Measurements from ENCODE around the gene PNPT1. TPM values are rescaled to one million over a fixed set of nuclear protein-coding genes. Genes with fewer than 3 reads are reported as not detected.

Gene PNPT1
- total and polyA plus RNA-seq, 9 of the 15 experiments (the other 6 are each of a cell fraction or from before 2014, with no cell fraction given) = 46.5 to 104 (median 62.7) TPM

DNA sequence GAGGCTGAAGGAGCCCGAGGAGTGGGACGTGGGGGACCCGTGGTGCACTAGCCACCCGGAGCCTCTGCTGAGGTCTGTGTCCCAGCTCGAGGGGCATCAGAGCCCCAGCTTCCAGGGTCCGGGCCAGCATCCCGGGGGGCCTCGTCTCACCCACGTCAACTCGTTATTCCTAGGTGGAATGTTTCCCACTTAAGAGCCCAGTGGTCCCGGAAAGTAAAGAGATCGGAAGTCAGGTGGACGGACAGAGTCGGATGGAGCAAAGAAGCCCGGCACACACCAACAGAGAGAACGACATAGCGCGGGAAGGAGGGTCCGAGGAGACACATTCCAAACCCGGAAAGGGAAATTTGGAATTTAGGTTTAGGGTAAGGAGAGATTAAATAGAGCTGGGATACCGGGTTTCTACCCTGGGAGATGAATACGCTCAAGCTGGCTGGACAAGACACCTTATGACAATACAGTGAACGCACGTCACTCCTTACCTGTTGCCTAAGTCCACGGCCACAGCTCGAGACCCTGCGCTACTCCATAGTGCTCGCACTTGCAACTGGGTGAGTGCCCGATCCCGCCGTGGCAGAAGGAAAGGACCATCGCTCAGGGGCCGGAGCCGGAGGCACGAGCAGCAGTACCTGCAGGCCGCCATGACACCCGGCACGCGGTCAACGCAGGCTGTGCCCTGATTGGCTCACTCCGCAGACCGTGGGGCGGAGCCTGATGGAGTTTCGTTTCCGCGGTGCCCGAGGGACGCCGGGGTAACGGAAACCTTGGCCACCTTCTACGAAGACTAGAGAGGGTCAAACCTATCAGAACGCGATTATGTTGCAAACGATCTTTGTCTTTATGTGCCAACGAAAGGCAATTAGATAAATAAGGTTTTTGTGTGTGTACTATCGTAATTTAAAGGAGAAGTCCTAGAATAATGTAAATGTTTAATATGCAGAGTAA is at the start of gene PNPT1 (continued):
- TF ChIP-seq HNRNPUL1 (IDR thresholded peaks at IDR 0.05; ENCODE audit: low read length) (no peak), ZNF778 (CRISPR knock-in tag; IDR thresholded peaks at IDR 0.05) (no peak), ZNF23 (CRISPR knock-in tag; IDR thresholded peaks at IDR 0.05) (no peak), ELF1 (tag; IDR thresholded peaks at IDR 0.05) (peak; percentile 63), MBD2 (IDR thresholded peaks at IDR 0.05; ENCODE audit: borderline replicate concordance, low read depth) (peak; percentile 68), ZNF324 (CRISPR knock-in tag; IDR thresholded peaks at IDR 0.05) (no peak), ZNF644 (tag; IDR thresholded peaks at IDR 0.05; ENCODE audit: low read depth) (no peak), MEIS2 (IDR thresholded peaks at IDR 0.05; ENCODE audit: partially characterized antibody) (no peak), ZZZ3 (IDR thresholded peaks at IDR 0.05) (no peak), EWSR1 (IDR thresholded peaks at IDR 0.05; ENCODE audit: borderline replicate concordance, low read depth, partially characterized antibody) (no peak), ZFP1 (CRISPR knock-in tag; IDR thresholded peaks at IDR 0.05) (no peak), SRSF7 (optimal IDR thresholded peaks at IDR 0.05; ENCODE audit: low read depth, low read length) (no peak), HNRNPL (IDR thresholded peaks at IDR 0.05; ENCODE audit: low read depth, low read length) (no peak), ZNF121 (CRISPR knock-in tag; conservative IDR thresholded peaks at IDR 0.05) (no peak), ETS2 (tag; IDR thresholded peaks at IDR 0.05; ENCODE audit: borderline replicate concordance, poor library complexity, severe bottlenecking) (no peak), NCOA6 (IDR thresholded peaks at IDR 0.05) (no peak), ZNF77 (CRISPR knock-in tag; IDR thresholded peaks at IDR 0.05) (no peak), YY1 (IDR thresholded peaks at IDR 0.05; ENCODE audit: borderline replicate concordance in 1 of 3, control insufficient read depth in 1 of 3, extremely low read depth in 1 of 3, insufficient read depth in 3 of 3, insufficient read length in 1 of 3, insufficient replicate concordance in 2 of 3, low read depth in 1 of 3, low read length in 2 of 3) (peak; percentile 95 to 99 (median 98)), KLF1 (tag; IDR thresholded peaks at IDR 0.05) (0 out of 2 replicates have a peak, but pooled peaks have one; percentile 16), BCL6 (CRISPR knock-in tag; IDR thresholded peaks at IDR 0.05) (no peak), GATAD2B (IDR thresholded peaks at IDR 0.05; ENCODE audit: borderline replicate concordance) (0 out of 2 replicates have a peak, but pooled peaks have one; percentile 28), TOE1 (IDR thresholded peaks at IDR 0.05; ENCODE audit: borderline replicate concordance) (peak; percentile 65; the same call in 1 of the 2 replicates), TOE1 (CRISPR knock-in tag; IDR thresholded peaks at IDR 0.05; ENCODE audit: borderline replicate concordance, low read depth) (0 out of 2 replicates have a peak, but pooled peaks have one; percentile 46), NBN (IDR thresholded peaks at IDR 0.05; ENCODE audit: low read depth) (no peak; the same call in 1 of the 2 replicates), PTTG1 (tag; IDR thresholded peaks at IDR 0.05; ENCODE audit: low read depth) (no peak), FOXA1 (IDR thresholded peaks at IDR 0.05; ENCODE audit: borderline replicate concordance) (no peak), SLC30A9 (CRISPR knock-in tag; IDR thresholded peaks at IDR 0.05) (no peak), MCM7 (IDR thresholded peaks at IDR 0.05) (no peak; a peak in 1 of 4 replicates)
- TF ChIP-seq, protein P1, sequence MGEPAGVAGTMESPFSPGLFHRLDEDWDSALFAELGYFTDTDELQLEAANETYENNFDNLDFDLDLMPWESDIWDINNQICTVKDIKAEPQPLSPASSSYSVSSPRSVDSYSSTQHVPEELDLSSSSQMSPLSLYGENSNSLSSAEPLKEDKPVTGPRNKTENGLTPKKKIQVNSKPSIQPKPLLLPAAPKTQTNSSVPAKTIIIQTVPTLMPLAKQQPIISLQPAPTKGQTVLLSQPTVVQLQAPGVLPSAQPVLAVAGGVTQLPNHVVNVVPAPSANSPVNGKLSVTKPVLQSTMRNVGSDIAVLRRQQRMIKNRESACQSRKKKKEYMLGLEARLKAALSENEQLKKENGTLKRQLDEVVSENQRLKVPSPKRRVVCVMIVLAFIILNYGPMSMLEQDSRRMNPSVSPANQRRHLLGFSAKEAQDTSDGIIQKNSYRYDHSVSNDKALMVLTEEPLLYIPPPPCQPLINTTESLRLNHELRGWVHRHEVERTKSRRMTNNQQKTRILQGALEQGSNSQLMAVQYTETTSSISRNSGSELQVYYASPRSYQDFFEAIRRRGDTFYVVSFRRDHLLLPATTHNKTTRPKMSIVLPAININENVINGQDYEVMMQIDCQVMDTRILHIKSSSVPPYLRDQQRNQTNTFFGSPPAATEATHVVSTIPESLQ (CRISPR knock-in tag; IDR thresholded peaks at IDR 0.05) = no peak

All from K562 (cell line).